GM13977 (cell line): ENCODE measurements around the gene RGS9BP.
A peak's percentile ranks its signal among the peaks of the same experiment; 100 is the strongest.

Experiments used
- DNase-seq: peaks from one replicate; pipeline ENCODE4 v3.0.0; 2012; ENCODE audit warnings: low spot score
- CTCF ChIP-seq: IDR thresholded peaks from 2 replicates; pipeline ENCODE4 v1.5.1; 2012; ENCODE audit warnings: mild to moderate bottlenecking, control low read depth; ENCODE audit not compliant: insufficient read depth; ENCODE audit errors: extremely low read depth, missing control alignments
- in situ Hi-C: fragments of 300-500 bp; cut with MboI; formaldehyde crosslinking; loops from one replicate; pipeline ENCODE4 v1.12.0; 2022; ENCODE audit warnings: low sequenced_read_pairs, low pct_unique_long_range_greater_than_20kb, mixed read lengths, inconsistent platforms; ENCODE audit not compliant: unreplicated experiment

The RGS9BP gene

GRCh38 chr19:32666084-32666483, 9.6 kb upstream of the RGS9BP start:
- in situ Hi-C loops, result no loop called here
- DNase-seq, result no peak
- TF ChIP-seq CTCF, result no peak

GRCh38 chr19:32669310-32669709, 6.3 kb upstream of the RGS9BP start:
- in situ Hi-C loops, result no loop called here
- DNase-seq, result no peak
- TF ChIP-seq CTCF, result no peak

- in situ Hi-C loops, result no loop called here
- no peak for DNase-seq
- no peak for TF ChIP-seq CTCF
Measured at GRCh38 chr19:32671883-32672593, 3.6 kb upstream of the RGS9BP start.

- in situ Hi-C loops, result no loop called here
- no peak for DNase-seq
- no peak for TF ChIP-seq CTCF
Measured at GRCh38 chr19:32672841-32673240, 2.8 kb upstream of the RGS9BP start.

- in situ Hi-C loops, result no loop called here
- no peak for TF ChIP-seq CTCF
- peak; percentile 2 for DNase-seq
Measured at GRCh38 chr19:32673573-32673972, 2.1 kb upstream of the RGS9BP start.

GRCh38 chr19:32674153-32674930, 1.3 kb upstream of the RGS9BP start:
- in situ Hi-C loops, result no loop called here
- no peak for TF ChIP-seq CTCF
- peak; percentile 10 for DNase-seq
